ENCODE data around the gene OR1L4. TPM values are rescaled to one million over a fixed set of nuclear protein-coding genes. Genes with fewer than 3 reads are reported as not detected.

OR1L4 gene
- total RNA-seq (2014; rRNA removed; shearing (Covaris generic); ENCODE audit: low replicate concordance): not detected in 2 replicates

DNA sequence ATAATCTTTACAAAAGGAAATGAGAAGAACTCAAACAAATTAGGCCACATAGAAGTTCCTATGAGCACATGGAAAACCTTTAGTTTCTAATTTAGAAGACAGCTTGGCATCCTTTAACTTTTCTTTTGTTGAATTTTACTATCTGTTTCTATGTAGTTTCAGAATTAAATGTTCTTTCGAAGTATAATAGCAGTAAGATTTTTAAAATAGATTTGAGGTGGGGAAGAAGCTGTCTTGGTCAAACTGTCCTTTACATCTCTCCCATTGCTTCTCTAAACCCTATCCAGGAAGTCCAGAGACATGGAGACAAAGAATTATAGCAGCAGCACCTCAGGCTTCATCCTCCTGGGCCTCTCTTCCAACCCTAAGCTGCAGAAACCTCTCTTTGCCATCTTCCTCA is at the start of gene OR1L4:
Gene OR1L4, plus strand, starts transcription at position 301 of the 400 bp plus-strand sequence. Its CDS starts 0 bp downstream, at position 301.
- Histone ChIP-seq H3K4me3 (no peak within 1 kb of the TSS), H3K36me3 (no peaks in the 10 kb centered on the region), H3K9me3 (peaks cover 2% of the 10 kb centered on the region; the same call in 1 of the 2 replicates), H3K27me3 (no peaks in the 10 kb centered on the region)
- no peak for DNase-seq

DNA sequence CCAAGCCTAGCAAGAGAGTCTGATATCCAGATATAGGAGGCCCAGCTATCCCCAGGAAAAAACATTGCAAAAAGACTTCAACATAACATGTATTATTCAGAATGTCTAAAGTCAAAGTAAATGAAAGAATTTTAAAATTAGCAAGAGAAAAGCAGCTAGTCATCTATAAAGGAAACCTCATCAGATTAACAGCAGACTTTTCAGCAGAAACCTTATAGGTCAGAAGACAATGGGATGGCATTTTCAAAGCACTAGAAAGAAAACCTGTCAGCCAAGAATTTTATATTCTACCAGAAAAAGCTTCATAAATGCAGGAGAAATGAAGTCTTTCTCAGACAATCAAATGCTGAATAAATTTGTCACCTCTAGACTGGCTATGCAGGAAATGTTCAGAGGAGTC is 38.9 kb upstream of the OR1L4 start:
- Histone ChIP-seq H3K27me3 (0 out of 2 replicates have a peak, but pooled peaks cover 4% of the 10 kb centered on the region), H3K36me3 (no peaks in the 10 kb centered on the region), H3K9me3 (peaks cover 5% of the 10 kb centered on the region), H3K4me3 (no peak overlapping the region)
- DNase-seq: no peak

DNA sequence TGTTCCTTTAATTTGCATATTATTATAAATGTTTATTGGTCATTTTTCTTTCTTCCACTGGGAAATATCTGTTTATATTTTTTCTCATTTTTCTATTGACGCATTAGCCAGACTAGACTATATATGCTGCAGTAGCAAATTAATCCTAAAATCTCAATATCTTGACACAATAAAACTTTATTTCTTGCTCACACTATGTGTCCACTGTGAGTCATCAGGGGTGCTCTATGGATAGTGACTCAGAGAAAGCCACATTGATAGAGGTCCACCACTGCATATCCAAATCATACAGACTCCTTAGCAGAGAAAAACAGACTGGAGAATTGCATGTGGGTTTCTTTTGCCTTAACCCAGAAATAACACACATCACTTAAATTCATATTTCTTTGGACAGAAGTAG is 28.1 kb upstream of the OR1L4 start:
- H3K9me3 ChIP-seq: no peaks in the 10 kb centered on the region
- H3K27me3 ChIP-seq: 0 out of 2 replicates have a peak, but pooled peaks cover 2% of the 10 kb centered on the region
- no peak for DNase-seq
- H3K4me3 ChIP-seq: no peak overlapping the region
- H3K36me3 ChIP-seq: no peaks in the 10 kb centered on the region

DNA sequence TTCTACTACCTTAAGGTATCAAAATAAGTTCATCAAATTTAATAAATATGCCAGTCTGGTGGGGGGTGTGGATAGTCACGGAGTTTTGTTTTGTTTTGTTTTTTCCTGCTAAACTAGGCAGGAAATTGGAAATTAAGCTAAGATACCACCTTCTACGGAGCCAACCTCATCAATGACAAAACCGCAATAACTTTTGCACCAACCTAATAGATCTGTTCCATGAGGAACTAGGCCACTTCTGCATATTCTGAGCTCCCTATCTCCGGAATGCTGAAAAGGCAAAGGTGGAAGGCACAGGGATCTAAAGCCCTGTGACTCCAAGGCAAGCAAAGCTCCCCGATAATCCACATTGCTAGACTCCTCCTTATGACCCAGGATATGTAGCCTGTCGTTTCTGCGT is 5.8 kb upstream of the OR1L4 start:
- Histone ChIP-seq H3K27me3 (no peaks in the 10 kb centered on the region), H3K9me3 (no peaks in the 10 kb centered on the region)

GRCh38 chr9:122719218-122719617 is 4.6 kb upstream of the OR1L4 start:
- Histone ChIP-seq H3K9me3 (no peaks in the 10 kb centered on the region), H3K4me3 (no peak overlapping the region), H3K36me3 (no peaks in the 10 kb centered on the region), H3K27me3 (no peaks in the 10 kb centered on the region)
- DNase-seq: no peak

More for the DNA sequence above, 5.8 kb upstream of the OR1L4 start:
- Histone ChIP-seq H3K4me3 (no peak overlapping the region), H3K36me3 (no peaks in the 10 kb centered on the region)
- DNase-seq: no peak

DNA sequence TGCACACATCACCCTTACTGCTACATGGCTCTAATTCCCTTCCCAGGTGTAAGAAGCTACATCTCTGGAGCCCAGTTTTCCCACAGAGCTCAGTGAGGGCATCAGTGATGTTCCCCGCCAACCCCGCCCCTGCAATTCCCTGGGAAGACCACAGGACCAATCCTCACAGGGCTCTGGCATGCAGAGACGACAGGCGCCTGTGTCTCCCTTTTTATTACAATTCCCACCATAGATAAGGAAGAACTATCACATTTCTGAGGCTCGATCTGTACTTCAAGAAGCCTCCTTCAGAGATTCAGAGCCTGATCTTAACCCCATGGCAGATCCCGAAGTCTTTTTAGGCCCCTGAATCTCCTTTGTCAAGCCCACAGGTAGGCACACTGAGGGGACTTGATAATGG is 18.2 kb downstream of the OR1L4 start, which contains the start of gene OR1L6:
Gene OR1L6, plus strand, starts transcription at position 301 of the 400 bp plus-strand sequence. CDS start 7,545 bp downstream, outside the sequence.
- DNase-seq: no peak
- peaks cover 5% of the 10 kb centered on the region; the same call in 1 of the 2 replicates for H3K27me3 ChIP-seq
- no peaks in the 10 kb centered on the region for H3K9me3 ChIP-seq
- H3K36me3 ChIP-seq: no peaks in the 10 kb centered on the region
- H3K4me3 ChIP-seq: no peak within 1 kb of the TSS

DNA sequence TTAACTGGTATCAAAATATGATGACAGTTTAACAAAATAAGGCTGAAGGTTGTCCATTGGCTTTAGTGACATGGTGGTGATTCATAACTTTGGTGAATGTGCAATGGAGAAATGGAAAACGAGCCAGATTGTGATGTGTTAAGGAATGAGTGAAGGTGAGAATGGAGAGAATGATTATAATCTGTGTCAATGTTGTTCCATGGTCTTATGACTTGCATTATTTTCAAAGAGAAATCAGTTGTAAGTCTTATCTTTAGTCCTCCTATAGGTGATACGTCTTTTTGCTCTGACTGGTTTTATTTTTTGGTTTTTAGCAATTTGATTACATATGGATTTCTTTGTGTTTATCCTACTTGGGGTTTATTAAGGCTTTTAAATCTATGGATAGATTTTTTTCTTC is 31.0 kb downstream of the OR1L4 start:
- no peak for DNase-seq
- H3K27me3 ChIP-seq: no peaks in the 10 kb centered on the region
- peaks cover 5% of the 10 kb centered on the region; the same call in 1 of the 2 replicates for H3K9me3 ChIP-seq
- no peak overlapping the region for H3K4me3 ChIP-seq
- H3K36me3 ChIP-seq: no peaks in the 10 kb centered on the region

DNA sequence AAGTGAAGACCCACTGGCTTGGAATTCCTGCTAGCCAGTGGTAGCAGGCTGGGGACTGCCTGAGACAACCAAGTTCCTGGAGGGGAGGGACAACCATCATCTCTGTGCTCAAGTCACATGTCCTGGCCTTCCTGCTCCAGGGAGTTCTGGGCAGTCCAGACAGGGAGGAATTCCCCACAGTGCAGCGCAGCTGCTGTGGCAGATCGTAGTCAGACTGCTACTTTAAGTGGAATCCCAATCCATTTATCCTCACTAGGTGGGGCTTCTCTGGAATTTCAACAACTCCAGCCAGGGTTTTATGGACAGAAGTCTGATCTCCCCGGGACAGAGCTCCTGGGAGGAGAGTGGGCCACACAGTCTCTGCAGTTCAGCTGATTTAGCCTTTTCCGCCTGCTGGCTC is 44.0 kb downstream of the OR1L4 start:
- H3K27me3 ChIP-seq: no peaks in the 10 kb centered on the region
- DNase-seq: no peak
- H3K36me3 ChIP-seq: no peaks in the 10 kb centered on the region
- H3K9me3 ChIP-seq: no peaks in the 10 kb centered on the region
- H3K4me3 ChIP-seq: no peak overlapping the region

Other genes starting within 250 kb of the OR1L4 start
- not detected in 2 replicates for gene OR1J1, start 246.1 kb upstream of the OR1L4 start, total RNA-seq (2014; rRNA removed; shearing (Covaris generic); ENCODE audit: low replicate concordance)
- not detected in 2 replicates for gene OR1J2, start 213.2 kb upstream of the OR1L4 start, total RNA-seq (2014; rRNA removed; shearing (Covaris generic); ENCODE audit: low replicate concordance)
- gene OR1J4, start 204.8 kb upstream of the OR1L4 start, total RNA-seq (2014; rRNA removed; shearing (Covaris generic); ENCODE audit: low replicate concordance): not detected in 2 replicates
- not detected in 2 replicates for gene OR1N1, start 196.7 kb upstream of the OR1L4 start, total RNA-seq (2014; rRNA removed; shearing (Covaris generic); ENCODE audit: low replicate concordance)
- gene OR1N2, start 170.9 kb upstream of the OR1L4 start, total RNA-seq (2014; rRNA removed; shearing (Covaris generic); ENCODE audit: low replicate concordance): not detected in 2 replicates
- gene OR1L8, start 140.6 kb upstream of the OR1L4 start, total RNA-seq (2014; rRNA removed; shearing (Covaris generic); ENCODE audit: low replicate concordance): not detected in 2 replicates
- gene OR1Q1, start 109.3 kb upstream of the OR1L4 start, total RNA-seq (2014; rRNA removed; shearing (Covaris generic); ENCODE audit: low replicate concordance): not detected in 2 replicates
- not detected in 2 replicates for gene OR1B1, start 66.4 kb upstream of the OR1L4 start, total RNA-seq (2014; rRNA removed; shearing (Covaris generic); ENCODE audit: low replicate concordance)
- not detected in 2 replicates for gene OR1L1, start 62.3 kb upstream of the OR1L4 start, total RNA-seq (2014; rRNA removed; shearing (Covaris generic); ENCODE audit: low replicate concordance)
- not detected in 2 replicates for gene OR1L3, start 48.9 kb upstream of the OR1L4 start, total RNA-seq (2014; rRNA removed; shearing (Covaris generic); ENCODE audit: low replicate concordance)
- not detected in 2 replicates for gene OR1L6, start 18.3 kb downstream of the OR1L4 start, total RNA-seq (2014; rRNA removed; shearing (Covaris generic); ENCODE audit: low replicate concordance)
- not detected in 2 replicates for gene OR5C1, start 64.9 kb downstream of the OR1L4 start, total RNA-seq (2014; rRNA removed; shearing (Covaris generic); ENCODE audit: low replicate concordance)
- gene OR1K1, start 76.1 kb downstream of the OR1L4 start, total RNA-seq (2014; rRNA removed; shearing (Covaris generic); ENCODE audit: low replicate concordance): not detected in 2 replicates
- gene PDCL, start 104.6 kb downstream of the OR1L4 start, total RNA-seq (2014; rRNA removed; shearing (Covaris generic); ENCODE audit: low replicate concordance): 23.4 and 25.8 TPM in 2 replicates
- gene RC3H2, start 181.4 kb downstream of the OR1L4 start, total RNA-seq (2014; rRNA removed; shearing (Covaris generic); ENCODE audit: low replicate concordance): 17.6 and 25.1 TPM in 2 replicates
- 4.3 and 8.0 TPM in 2 replicates for gene ZBTB6, start 189.3 kb downstream of the OR1L4 start, total RNA-seq (2014; rRNA removed; shearing (Covaris generic); ENCODE audit: low replicate concordance)
- gene ZBTB26, start 207.5 kb downstream of the OR1L4 start, total RNA-seq (2014; rRNA removed; shearing (Covaris generic); ENCODE audit: low replicate concordance): 0.82 and 2.3 TPM in 2 replicates
- gene RABGAP1, start 217.0 kb downstream of the OR1L4 start, total RNA-seq (2014; rRNA removed; shearing (Covaris generic); ENCODE audit: low replicate concordance): 15.3 and 50.2 TPM in 2 replicates